Adrenal gland (tissue), 5 donors: ENCODE measurements around the gene TUFM.

ENCODE experiments used
- CTCF ChIP-seq, 6 experiments: fragments of 450-650 bp in 4 of 6; fragments of 200-600 bp in 2 of 6; sonication (generic) in 1 of 6; IDR thresholded peaks; 1 replicate in 5 of 6; 2 replicates in 1 of 6; pipeline versions ENCODE4 v1.5.1 to v1.8.0; 2016 to 2021; ENCODE audit warnings: antibody characterized with exemption in 6 of 6, mild to moderate bottlenecking in 2 of 6, moderate library complexity in 1 of 6
- POLR2A ChIP-seq, 2 donors: fragments of 450-650 bp; IDR thresholded peaks; one replicate each; pipeline ENCODE4 v1.6.1; 2017; ENCODE audit warnings: antibody characterized with exemption in 2 of 2, mild to moderate bottlenecking in 2 of 2, moderate library complexity in 1 of 2
- donor health status: DM: no; HTN: no; CAD: no.

GRCh38 chr16:28878083-28878926, 32.2 kb upstream of the TUFM start, which contains the start of gene ATP2A1:
- TF ChIP-seq POLR2A (IDR thresholded peaks at IDR 0.05) (no peak), CTCF (IDR thresholded peaks at IDR 0.05) (no peak)
